ENCODE results near the gene VILL.

DNA sequence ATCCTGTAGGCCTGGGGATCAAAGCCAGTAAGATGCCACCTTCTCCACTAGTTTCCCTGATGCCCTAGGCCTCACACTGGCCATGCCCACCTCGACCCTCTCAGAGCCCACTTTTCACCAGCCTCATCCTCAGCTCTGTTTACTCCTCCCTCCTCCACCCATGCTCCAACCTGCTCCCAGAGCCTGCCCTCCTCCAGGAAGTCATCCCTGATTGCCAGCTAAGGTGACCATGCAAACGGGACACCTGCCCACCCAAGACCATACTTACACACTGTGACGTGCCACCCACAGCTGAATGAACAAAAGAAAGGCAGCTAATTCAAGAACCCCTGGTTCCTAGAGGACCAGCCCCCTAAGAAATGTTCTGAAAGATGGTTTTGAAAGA, 29.7 kb downstream of the VILL start:
- TF ChIP-seq POLR2A (IDR thresholded peaks at IDR 0.05; ENCODE audit: low read length): no peak
- TF ChIP-seq EP300 (IDR thresholded peaks at IDR 0.05): no peak
- TF ChIP-seq RFX5 (IDR thresholded peaks at IDR 0.05): no peak
